BLaER1 (cell line): ENCODE data around the gene ZNF441.
"Not testable (repeated sequence)": the region's sequence is repeated elsewhere in the genome, so short reads cannot be mapped to it uniquely, and the experiment has no call there.

Experiments
- H3K27ac ChIP-seq: shearing (Covaris generic); formaldehyde crosslinking; 2 replicates; pipeline ENCODE4 v1.8.1; 2022
- H3K27me3 ChIP-seq: shearing (Covaris generic); formaldehyde crosslinking; 2 replicates; pipeline ENCODE4 v1.8.1; 2022
- H3K36me3 ChIP-seq: shearing (Covaris generic); formaldehyde crosslinking; 2 replicates; pipeline ENCODE4 v1.8.1; 2022
- H3K4me1 ChIP-seq: shearing (Covaris generic); formaldehyde crosslinking; 2 replicates; pipeline ENCODE4 v1.8.1; 2022
- H3K4me2 ChIP-seq: shearing (Covaris generic); formaldehyde crosslinking; 2 replicates; pipeline ENCODE4 v1.8.1; 2022
- H3K4me3 ChIP-seq: shearing (Covaris generic); formaldehyde crosslinking; 2 replicates; pipeline ENCODE4 v1.8.1; 2022
- H3K9ac ChIP-seq: shearing (Covaris generic); formaldehyde crosslinking; 2 replicates; pipeline ENCODE4 v1.8.1; 2022
- H3K9me3 ChIP-seq: shearing (Covaris generic); formaldehyde crosslinking; 2 replicates; pipeline ENCODE4 v1.8.1; 2022
- H4K20me1 ChIP-seq: shearing (Covaris generic); formaldehyde crosslinking; 2 replicates; pipeline ENCODE4 v1.8.1; 2022
- Cebpa-rat ChIP-seq: shearing (Covaris generic); IDR thresholded peaks from 2 replicates; pipeline ENCODE4 v1.8.1; 2022

ZNF441 gene

DNA sequence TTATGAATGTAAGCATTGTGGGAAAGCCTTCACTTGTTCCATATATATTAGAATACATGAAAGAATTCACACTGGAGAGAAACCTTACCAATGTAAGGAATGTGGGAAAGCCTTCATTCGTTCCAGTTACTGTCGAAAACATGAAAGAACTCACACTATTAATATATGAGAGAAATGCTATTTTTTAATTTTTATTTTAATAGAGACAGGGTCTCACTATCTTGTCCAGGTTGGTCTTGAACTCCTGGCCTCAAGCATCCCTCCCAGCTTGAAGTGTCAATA, 40.2 kb downstream of the ZNF441 start:
- H3K9me3 ChIP-seq: peaks cover 86% of the 10 kb centered on the region
- no peak overlapping the region for H3K4me2 ChIP-seq
- H3K27me3 ChIP-seq: no peaks in the 10 kb centered on the region
- peak overlapping the region; percentile 26; the same call in 1 of the 2 replicates for H3K4me3 ChIP-seq
- no peaks in the 10 kb centered on the region for H4K20me1 ChIP-seq
- H3K36me3 ChIP-seq: peaks cover 93% of the 10 kb centered on the region
- TF ChIP-seq Cebpa-rat: no peak
- no peak overlapping the region for H3K9ac ChIP-seq
- no peak overlapping the region for H3K27ac ChIP-seq
- no peaks in the 10 kb centered on the region for H3K4me1 ChIP-seq

DNA sequence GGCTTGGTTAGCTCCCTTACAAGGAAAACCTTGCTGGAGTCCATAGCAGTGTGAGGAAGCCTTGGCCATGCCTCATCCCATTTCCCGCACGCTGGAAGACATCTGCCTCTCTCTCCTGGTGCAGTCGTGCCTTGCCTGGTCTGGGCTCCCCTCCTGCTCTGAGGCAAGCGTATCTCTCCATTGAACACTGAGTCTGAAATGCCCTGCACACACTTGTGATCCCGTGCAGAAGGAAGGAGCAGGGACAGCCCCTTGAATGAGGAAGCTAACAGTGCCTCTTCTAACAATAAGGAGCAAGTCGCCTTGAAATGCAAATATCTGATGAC, 46.9 kb downstream of the ZNF441 start:
- Histone ChIP-seq H3K27me3 (no peaks in the 10 kb centered on the region), H4K20me1 (no peaks in the 10 kb centered on the region), H3K4me1 (peaks cover 21% of the 10 kb centered on the region), H3K9me3 (peaks cover 47% of the 10 kb centered on the region), H3K4me3 (peak overlapping the region; percentile 85), H3K4me2 (peak overlapping the region; percentile 88), H3K9ac (peak overlapping the region; percentile 87), H3K36me3 (peaks cover 59% of the 10 kb centered on the region), H3K27ac (peak overlapping the region; percentile 84)
- TF ChIP-seq Cebpa-rat: no peak

DNA sequence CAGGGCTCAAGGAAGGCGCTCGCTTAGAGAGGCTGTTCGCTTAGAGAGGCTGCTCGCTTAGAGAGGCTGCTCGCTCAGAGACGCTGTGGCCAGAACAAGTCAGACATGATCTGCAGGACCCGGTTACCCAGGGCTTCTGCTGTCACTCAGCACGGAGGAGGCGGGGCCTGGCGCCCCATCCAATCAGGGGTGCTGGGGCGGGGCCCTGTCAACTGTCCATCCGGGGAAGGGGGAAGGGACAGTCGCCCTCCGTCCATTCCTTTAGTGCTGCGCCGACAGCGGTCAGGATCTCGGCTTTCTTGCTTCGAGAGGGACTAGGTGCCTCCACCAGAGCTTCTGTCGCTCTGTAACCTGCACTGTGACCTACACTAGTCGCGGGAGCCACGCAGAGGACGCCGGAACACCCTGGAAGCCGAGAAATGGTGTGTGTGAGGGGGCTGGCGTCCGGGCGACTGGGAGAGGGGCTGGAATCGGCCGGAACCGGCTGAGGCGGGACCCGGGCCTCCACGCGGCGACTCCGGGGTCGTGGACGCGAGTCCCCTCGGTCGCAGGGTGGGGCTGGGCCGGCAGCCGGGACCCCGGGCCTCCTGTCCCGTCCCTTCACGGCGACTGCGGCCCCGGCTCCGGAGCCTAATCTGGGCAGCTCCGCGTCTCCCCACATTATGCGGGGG, 47.4 kb downstream of the ZNF441 start, which contains the start of gene ZNF440:
Gene ZNF440, plus strand, starts transcription at position 245 of the 671 bp plus-strand sequence. Its CDS starts 175 bp downstream, at position 420.
- Histone ChIP-seq H3K4me2 (peak within 1 kb of the TSS; percentile 88), H3K36me3 (peaks cover 58% of the 10 kb centered on the region), H3K4me3 (peak within 1 kb of the TSS; percentile 85), H3K4me1 (peaks cover 21% of the 10 kb centered on the region), H3K9me3 (peaks cover 47% of the 10 kb centered on the region), H3K27me3 (no peaks in the 10 kb centered on the region), H3K9ac (peak within 1 kb of the TSS; percentile 87), H4K20me1 (no peaks in the 10 kb centered on the region), H3K27ac (peak within 1 kb of the TSS; percentile 84)
- no peak for TF ChIP-seq Cebpa-rat

DNA sequence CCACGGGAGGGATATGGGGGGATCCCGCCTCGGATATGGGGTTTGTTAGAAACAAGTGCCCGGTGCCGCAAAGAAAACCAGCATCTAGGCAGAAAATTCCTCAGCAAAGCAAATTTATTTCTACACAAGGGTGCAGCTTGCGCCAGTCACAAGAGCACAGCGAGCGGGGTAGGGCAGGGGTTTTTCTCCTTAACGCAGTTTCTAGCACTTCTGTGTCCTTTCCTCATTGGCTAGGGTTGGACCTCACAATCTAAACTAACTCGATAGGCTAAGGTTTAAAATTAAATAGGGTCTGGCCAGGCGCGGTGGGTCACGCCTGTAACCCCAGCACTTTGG, 47.9 kb downstream of the ZNF441 start:
- peak overlapping the region; percentile 84 for H3K27ac ChIP-seq

DNA sequence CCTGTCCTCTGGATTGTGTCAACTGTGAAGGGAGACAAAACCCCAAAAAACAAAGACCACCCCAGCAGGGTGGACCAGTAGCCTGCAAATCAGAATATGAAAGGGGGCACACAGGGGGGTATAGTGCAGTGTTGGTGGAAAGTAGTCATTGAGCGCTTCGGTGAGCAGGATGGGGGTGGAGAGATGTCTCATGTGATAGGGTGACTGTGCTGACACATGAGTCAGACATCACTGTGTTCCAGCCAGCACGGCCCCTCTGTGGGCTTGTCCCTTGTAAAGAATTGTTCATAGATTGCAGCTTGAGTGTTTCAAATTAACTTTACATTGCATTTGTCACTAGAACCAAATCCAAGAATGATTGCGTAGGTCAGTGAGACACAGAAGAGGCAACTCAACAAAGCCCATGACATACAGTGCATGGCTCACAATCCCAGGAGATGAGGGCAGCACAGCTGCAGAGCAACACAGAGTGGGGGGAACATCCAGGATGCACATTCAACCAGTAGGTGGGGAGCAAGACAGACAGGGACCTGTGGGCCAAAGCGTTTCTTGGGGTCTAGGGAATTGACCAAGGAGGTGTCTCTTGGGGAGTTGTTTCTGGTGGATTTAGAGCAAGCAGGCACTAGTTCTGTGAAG, 54.8 kb downstream of the ZNF441 start:
- Histone ChIP-seq H4K20me1 (no peaks in the 10 kb centered on the region), H3K36me3 (peaks cover 91% of the 10 kb centered on the region), H3K4me3 (no peak overlapping the region), H3K4me2 (no peak overlapping the region), H3K4me1 (no peaks in the 10 kb centered on the region), H3K27ac (no peak overlapping the region), H3K9me3 (peaks cover 94% of the 10 kb centered on the region), H3K9ac (no peak overlapping the region), H3K27me3 (no peaks in the 10 kb centered on the region)
- no peak for TF ChIP-seq Cebpa-rat

More for the DNA sequence above, 47.9 kb downstream of the ZNF441 start:
- H3K4me2 ChIP-seq: peak overlapping the region; percentile 88
- H3K27me3 ChIP-seq: no peaks in the 10 kb centered on the region
- peak overlapping the region; percentile 85 for H3K4me3 ChIP-seq
- H3K9me3 ChIP-seq: peaks cover 47% of the 10 kb centered on the region
- no peaks in the 10 kb centered on the region for H4K20me1 ChIP-seq
- TF ChIP-seq Cebpa-rat: no peak
- H3K9ac ChIP-seq: peak overlapping the region; percentile 87
- peaks cover 58% of the 10 kb centered on the region for H3K36me3 ChIP-seq
- H3K4me1 ChIP-seq: peaks cover 21% of the 10 kb centered on the region

DNA sequence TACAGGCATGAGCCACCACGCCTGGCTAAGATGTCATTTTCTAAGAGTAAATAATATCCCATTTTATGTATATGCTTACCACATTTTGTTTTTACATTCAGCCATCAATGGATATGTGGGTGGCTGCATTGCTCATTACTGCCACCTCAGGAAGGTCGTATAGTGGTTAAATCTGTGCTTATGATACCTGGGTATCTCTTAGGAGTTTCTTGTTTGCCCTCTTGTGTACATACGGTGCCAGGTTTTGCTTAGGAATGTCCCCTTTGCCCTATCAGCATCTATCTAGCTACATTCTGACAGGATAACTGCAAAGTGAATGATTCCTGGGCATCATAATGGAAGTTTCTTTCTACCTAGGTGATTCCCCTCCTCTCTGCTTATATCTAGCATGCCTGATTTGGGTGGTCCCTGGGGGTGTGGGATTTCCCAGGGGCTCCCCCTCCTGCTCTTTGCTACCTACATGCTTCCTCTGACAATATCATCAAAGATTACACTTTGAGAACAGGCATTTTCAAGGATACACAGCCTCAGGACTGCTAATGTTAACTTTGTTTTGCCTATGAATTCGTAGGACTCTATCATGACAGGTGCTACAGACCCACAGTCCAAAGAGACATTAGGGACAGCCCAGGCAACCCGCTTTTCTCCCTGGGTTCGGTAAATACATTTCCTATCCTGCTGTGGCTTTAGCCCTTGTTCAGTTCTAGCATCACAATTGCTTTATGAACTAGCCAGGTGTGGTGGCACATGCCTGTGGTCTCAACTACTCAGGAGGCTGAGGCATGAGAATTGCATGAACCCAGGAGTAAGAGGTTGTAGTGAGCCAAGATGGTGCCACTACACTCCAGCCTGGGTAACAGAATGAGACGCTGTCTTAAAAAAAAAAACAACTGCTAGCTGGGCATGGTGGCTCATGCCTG, 62.4 kb downstream of the ZNF441 start:
- Histone ChIP-seq H3K36me3 (peaks cover 97% of the 10 kb centered on the region), H3K9me3 (peaks cover 100% of the 10 kb centered on the region)
- H4K20me1 ChIP-seq, H3K9ac ChIP-seq, H3K4me3 ChIP-seq, H3K4me1 ChIP-seq, H3K27ac ChIP-seq, H3K4me2 ChIP-seq, H3K27me3 ChIP-seq: not testable (repeated sequence)

DNA sequence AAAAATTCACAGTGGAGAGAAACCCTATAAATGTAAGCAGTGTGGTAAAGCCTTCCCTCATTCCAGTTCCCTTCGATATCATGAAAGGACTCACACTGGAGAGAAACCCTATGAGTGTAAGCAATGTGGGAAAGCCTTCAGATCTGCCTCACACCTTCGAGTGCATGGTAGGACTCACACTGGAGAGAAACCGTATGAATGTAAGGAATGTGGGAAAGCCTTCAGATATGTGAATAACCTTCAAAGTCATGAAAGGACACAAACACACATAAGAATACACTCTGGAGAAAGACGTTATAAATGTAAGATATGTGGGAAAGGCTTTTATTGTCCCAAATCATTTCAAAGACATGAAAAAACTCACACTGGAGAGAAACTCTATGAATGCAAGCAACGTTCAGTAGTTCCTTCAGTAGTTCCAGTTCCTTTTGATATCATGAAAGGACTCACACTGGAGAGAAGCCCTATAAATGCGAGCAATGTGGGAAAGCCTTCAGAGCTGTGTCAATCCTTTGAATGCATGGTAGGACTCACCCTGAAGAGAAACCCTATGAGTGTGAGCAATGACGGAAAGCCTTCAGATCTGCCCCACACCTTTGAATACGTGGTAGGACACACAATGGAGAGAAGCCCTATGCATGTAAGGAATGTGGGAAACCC, 65.6 kb downstream of the ZNF441 start:
- Histone ChIP-seq H3K9me3 (peaks cover 98% of the 10 kb centered on the region), H3K4me3 (peak overlapping the region; percentile 28; the same call in 1 of the 2 replicates)

DNA sequence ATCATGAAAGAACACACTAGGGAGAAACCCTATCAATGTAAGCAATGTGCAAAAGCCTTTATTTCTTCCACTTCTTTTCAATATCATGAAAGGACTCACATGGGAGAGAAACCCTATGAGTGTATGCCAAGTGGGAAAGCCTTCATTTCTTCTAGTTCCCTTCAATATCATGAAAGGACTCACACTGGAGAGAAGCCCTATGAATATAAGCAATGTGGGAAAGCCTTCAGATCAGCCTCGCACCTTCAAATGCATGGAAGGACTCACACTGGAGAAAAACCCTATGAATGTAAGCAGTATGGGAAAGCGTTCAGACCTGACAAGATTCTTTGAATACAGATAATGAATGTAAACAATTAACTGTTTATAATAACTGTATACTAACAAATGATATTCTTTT, 66.7 kb downstream of the ZNF441 start:
- no peaks in the 10 kb centered on the region for H3K4me1 ChIP-seq
- no peaks in the 10 kb centered on the region for H3K27me3 ChIP-seq
- H4K20me1 ChIP-seq: no peaks in the 10 kb centered on the region
- H3K4me3 ChIP-seq: no peak overlapping the region
- no peak overlapping the region for H3K9ac ChIP-seq
- no peak overlapping the region for H3K27ac ChIP-seq
- TF ChIP-seq Cebpa-rat: no peak
- H3K9me3 ChIP-seq: peaks cover 91% of the 10 kb centered on the region
- H3K36me3 ChIP-seq: peaks cover 79% of the 10 kb centered on the region
- no peak overlapping the region for H3K4me2 ChIP-seq

More for the DNA sequence above, 65.6 kb downstream of the ZNF441 start:
- TF ChIP-seq Cebpa-rat: no peak
- Histone ChIP-seq H3K9ac (no peak overlapping the region), H3K27me3 (no peaks in the 10 kb centered on the region), H3K4me1 (no peaks in the 10 kb centered on the region), H3K27ac (no peak overlapping the region), H3K36me3 (peaks cover 91% of the 10 kb centered on the region), H3K4me2 (no peak overlapping the region), H4K20me1 (no peaks in the 10 kb centered on the region)
